HepG2 (cell line): ENCODE results near the gene CELF4. TPM values are rescaled to one million over a fixed set of nuclear protein-coding genes. Genes with fewer than 3 reads are reported as not detected.

Experiments used
- ADNP ChIP-seq: sonication (generic); formaldehyde crosslinking; IDR thresholded peaks from 2 replicates; pipeline ENCODE4 v1.4.0; 2020; ENCODE audit warnings: missing genetic modification reagents
- CBFB ChIP-seq: sonication (generic); formaldehyde crosslinking; IDR thresholded peaks from 2 replicates; pipeline ENCODE4 v1.4.0; 2020; ENCODE audit warnings: missing genetic modification reagents
- GATA4 ChIP-seq: sonication (generic); IDR thresholded peaks from 2 replicates; pipeline ENCODE4 v1.6.1; 2016; ENCODE audit warnings: antibody characterized with exemption, low read depth, borderline replicate concordance
- GTF2F1 ChIP-seq: fragments of 150-350 bp; IDR thresholded peaks from 2 replicates; pipeline ENCODE4 v1.6.1; 2014; ENCODE audit warnings: low read length
- HOMEZ ChIP-seq: IDR thresholded peaks from 2 replicates; pipeline ENCODE4 v1.6.1; 2016; ENCODE audit warnings: low read depth
- KAT2B ChIP-seq: fragments of 150-350 bp; IDR thresholded peaks from 2 replicates; pipeline ENCODE4 v1.6.1; 2014; ENCODE audit warnings: low read depth, low read length, borderline replicate concordance
- KDM5B ChIP-seq: sonication (generic); formaldehyde crosslinking; IDR thresholded peaks from 2 replicates; pipeline ENCODE4 v1.4.0; 2020; ENCODE audit warnings: missing genetic modification reagents, mild to moderate bottlenecking, borderline replicate concordance
- KLF12 ChIP-seq: sonication (generic); formaldehyde crosslinking; IDR thresholded peaks from 2 replicates; pipeline ENCODE4 v1.4.0; 2020; ENCODE audit warnings: missing genetic modification reagents, borderline replicate concordance
- LRRFIP1 ChIP-seq: sonication (generic); formaldehyde crosslinking; conservative IDR thresholded peaks from 2 replicates; pipeline ENCODE4 v1.4.0; 2020; ENCODE audit warnings: missing genetic modification reagents
- SP140L ChIP-seq: sonication (generic); formaldehyde crosslinking; IDR thresholded peaks from 2 replicates; pipeline ENCODE4 v1.4.0; 2020; ENCODE audit warnings: missing genetic modification reagents, borderline replicate concordance
- THYN1 ChIP-seq: sonication (generic); formaldehyde crosslinking; IDR thresholded peaks from 2 replicates; pipeline ENCODE4 v1.8.1; 2023; ENCODE audit warnings: low read depth, mild to moderate bottlenecking, moderate library complexity, missing genetic modification reagents, borderline replicate concordance
- ZC3H4 ChIP-seq: sonication (generic); formaldehyde crosslinking; IDR thresholded peaks from 2 replicates; pipeline ENCODE4 v1.4.0; 2020; ENCODE audit warnings: missing genetic modification reagents, borderline replicate concordance
- ZFX ChIP-seq: sonication (generic); formaldehyde crosslinking; IDR thresholded peaks from 2 replicates; pipeline ENCODE4 v1.4.0; 2020; ENCODE audit warnings: mild to moderate bottlenecking, low read depth, missing genetic modification reagents, moderate library complexity
- ZNF317 ChIP-seq: sonication (generic); formaldehyde crosslinking; IDR thresholded peaks from 2 replicates; pipeline ENCODE4 v1.5.0; 2020; ENCODE audit warnings: mild to moderate bottlenecking, missing genetic modification reagents
- ZNF441 ChIP-seq: sonication (generic); formaldehyde crosslinking; IDR thresholded peaks from 2 replicates; pipeline ENCODE4 v1.7.0; 2021; ENCODE audit warnings: missing genetic modification reagents, borderline replicate concordance
- ZNF550 ChIP-seq: sonication (generic); formaldehyde crosslinking; IDR thresholded peaks from 2 replicates; pipeline ENCODE4 v1.4.0; 2020; ENCODE audit warnings: mild to moderate bottlenecking, missing genetic modification reagents, borderline replicate concordance
- polyA plus RNA-seq, 8 experiments: library from polyadenylated mRNA; depleted of rRNA in 3 of 8; stranded (reverse) in 7 of 8; unstranded in 1 of 8; fragments of >200 nt; fragmentation: Illumina TruSeq in 4 of 8; extraction: Trizol in 4 of 8; gene quantifications; 2 replicates each; pipeline versions ENCODE4 v1.2.1 to v1.2.3, GENCODE V29; 2011 to 2016; ENCODE audit warnings: low read depth in 4 of 8, missing spikeins in 1 of 8, mixed read lengths in 1 of 8; ENCODE audit not compliant: insufficient read depth in 1 of 8
- total RNA-seq, 5 experiments: library from RNA; depleted of rRNA; stranded (reverse); fragments of >200 nt; fragmentation: Illumina TruSeq; extraction: Trizol; gene quantifications; 2 replicates each; pipeline ENCODE4 v1.2.3, GENCODE V29; 2016; ENCODE audit warnings: low read depth in 1 of 5
- TF ChIP-seq, protein P1 (sequence below): IDR thresholded peaks from 2 replicates; pipeline ENCODE4 v1.6.1; 2016; ENCODE audit warnings: control low read depth
- TF ChIP-seq, protein P2 (sequence below): sonication (generic); formaldehyde crosslinking; IDR thresholded peaks from 2 replicates; pipeline ENCODE4 v1.4.0; 2020; ENCODE audit warnings: missing genetic modification reagents
- TF ChIP-seq, protein P3 (sequence below): sonication (generic); formaldehyde crosslinking; IDR thresholded peaks from 2 replicates; pipeline ENCODE4 v1.9.0; 2021; ENCODE audit warnings: missing genetic modification reagents, mild to moderate bottlenecking, borderline replicate concordance
- TF ChIP-seq, protein P4 (sequence below): sonication (generic); formaldehyde crosslinking; conservative IDR thresholded peaks from 2 replicates; pipeline ENCODE4 v1.8.0; 2022; ENCODE audit warnings: mild to moderate bottlenecking, moderate library complexity, missing genetic modification reagents

CELF4 gene
- total and polyA plus RNA-seq, 2 of the 13 experiments (the other 11 are each of a cell fraction or from before 2014, with no cell fraction given), result not detected

DNA sequence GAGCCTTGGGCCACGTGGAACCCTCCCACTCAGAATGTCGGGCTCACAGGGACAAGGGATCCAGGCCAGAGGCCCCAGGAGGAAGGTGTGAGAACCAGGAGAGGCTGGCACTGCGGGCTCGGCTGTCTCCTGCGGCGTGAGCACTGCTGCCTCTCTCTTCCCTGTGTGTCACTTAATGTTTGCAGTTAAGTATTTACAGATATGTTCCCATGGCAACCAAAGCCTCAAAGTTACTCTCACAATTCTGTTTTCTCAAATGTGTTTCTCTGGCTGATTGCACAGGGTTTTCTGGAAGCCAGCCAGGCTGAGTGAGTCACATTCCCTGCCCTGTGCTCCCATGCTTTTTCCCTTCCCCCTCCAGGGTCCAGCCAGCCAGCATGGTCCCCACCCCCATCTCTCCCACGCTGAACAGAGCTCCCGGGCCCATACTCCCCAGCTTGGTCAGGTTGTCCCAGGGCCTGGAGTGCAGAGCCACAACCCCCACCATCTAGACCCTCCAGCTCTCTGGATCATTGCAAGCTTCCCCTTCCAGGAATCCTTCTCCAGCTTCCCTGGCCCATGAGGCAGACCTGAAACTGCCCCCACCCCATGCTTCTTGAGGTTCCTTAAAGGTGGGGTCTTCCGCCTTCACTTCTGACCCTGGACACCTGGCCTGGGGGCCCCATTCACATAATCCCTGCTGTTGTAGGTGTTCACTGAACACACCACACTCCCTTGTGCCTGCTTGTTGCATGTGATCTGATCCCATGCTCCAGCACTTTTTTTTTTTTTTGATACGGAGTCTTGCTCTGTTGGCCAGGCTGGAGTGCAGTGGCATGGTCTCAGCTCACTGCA lies 265.9 kb downstream of the CELF4 start (continued):
- TF ChIP-seq, protein P1, sequence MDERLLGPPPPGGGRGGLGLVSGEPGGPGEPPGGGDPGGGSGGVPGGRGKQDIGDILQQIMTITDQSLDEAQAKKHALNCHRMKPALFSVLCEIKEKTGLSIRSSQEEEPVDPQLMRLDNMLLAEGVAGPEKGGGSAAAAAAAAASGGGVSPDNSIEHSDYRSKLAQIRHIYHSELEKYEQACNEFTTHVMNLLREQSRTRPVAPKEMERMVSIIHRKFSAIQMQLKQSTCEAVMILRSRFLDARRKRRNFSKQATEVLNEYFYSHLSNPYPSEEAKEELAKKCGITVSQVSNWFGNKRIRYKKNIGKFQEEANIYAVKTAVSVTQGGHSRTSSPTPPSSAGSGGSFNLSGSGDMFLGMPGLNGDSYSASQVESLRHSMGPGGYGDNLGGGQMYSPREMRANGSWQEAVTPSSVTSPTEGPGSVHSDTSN, result no peak
- TF ChIP-seq KLF12, result no peak
- no peak for TF ChIP-seq KAT2B
- TF ChIP-seq ZNF550 (CRISPR knock-in tag), result no peak
- TF ChIP-seq ZNF441 (CRISPR knock-in tag), result peak; percentile 29; the same call in 1 of the 2 replicates
- peak; percentile 52; the same call in 1 of the 2 replicates for TF ChIP-seq KDM5B (CRISPR knock-in tag)
- no peak for TF ChIP-seq HOMEZ (CRISPR knock-in tag)
- TF ChIP-seq GATA4, result no peak
- TF ChIP-seq, protein P2, sequence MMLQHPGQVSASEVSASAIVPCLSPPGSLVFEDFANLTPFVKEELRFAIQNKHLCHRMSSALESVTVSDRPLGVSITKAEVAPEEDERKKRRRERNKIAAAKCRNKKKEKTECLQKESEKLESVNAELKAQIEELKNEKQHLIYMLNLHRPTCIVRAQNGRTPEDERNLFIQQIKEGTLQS (CRISPR knock-in tag), result peak; percentile 73
- TF ChIP-seq CBFB (CRISPR knock-in tag), result no peak
- no peak for TF ChIP-seq SP140L (CRISPR knock-in tag)
- no peak for TF ChIP-seq GTF2F1
- no peak for TF ChIP-seq LRRFIP1 (CRISPR knock-in tag)
- no peak for TF ChIP-seq ADNP (CRISPR knock-in tag)
- peak; percentile 83 for TF ChIP-seq ZNF317 (CRISPR knock-in tag)
- TF ChIP-seq THYN1 (CRISPR knock-in tag), result no peak
- no peak for TF ChIP-seq ZC3H4 (CRISPR knock-in tag)
- no peak for TF ChIP-seq ZFX (CRISPR knock-in tag)
- TF ChIP-seq, protein P3, sequence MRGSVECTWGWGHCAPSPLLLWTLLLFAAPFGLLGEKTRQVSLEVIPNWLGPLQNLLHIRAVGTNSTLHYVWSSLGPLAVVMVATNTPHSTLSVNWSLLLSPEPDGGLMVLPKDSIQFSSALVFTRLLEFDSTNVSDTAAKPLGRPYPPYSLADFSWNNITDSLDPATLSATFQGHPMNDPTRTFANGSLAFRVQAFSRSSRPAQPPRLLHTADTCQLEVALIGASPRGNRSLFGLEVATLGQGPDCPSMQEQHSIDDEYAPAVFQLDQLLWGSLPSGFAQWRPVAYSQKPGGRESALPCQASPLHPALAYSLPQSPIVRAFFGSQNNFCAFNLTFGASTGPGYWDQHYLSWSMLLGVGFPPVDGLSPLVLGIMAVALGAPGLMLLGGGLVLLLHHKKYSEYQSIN (CRISPR knock-in tag), result no peak
- TF ChIP-seq, protein P4, sequence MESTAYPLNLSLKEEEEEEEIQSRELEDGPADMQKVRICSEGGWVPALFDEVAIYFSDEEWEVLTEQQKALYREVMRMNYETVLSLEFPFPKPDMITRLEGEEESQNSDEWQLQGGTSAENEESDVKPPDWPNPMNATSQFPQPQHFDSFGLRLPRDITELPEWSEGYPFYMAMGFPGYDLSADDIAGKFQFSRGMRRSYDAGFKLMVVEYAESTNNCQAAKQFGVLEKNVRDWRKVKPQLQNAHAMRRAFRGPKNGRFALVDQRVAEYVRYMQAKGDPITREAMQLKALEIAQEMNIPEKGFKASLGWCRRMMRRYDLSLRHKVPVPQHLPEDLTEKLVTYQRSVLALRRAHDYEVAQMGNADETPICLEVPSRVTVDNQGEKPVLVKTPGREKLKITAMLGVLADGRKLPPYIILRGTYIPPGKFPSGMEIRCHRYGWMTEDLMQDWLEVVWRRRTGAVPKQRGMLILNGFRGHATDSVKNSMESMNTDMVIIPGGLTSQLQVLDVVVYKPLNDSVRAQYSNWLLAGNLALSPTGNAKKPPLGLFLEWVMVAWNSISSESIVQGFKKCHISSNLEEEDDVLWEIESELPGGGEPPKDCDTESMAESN (CRISPR knock-in tag), result no peak
